A549 treated with AZD2906 at 1 μM for 4 hours (cell line): ENCODE results near the gene OXCT1. TPM values are rescaled to one million over a fixed set of nuclear protein-coding genes. Genes with fewer than 3 reads are reported as not detected.

Experiments
- total RNA-seq: library from RNA; stranded (reverse); fragments of 200-300 nt; extraction: Qiagen RNA extraction; gene quantifications from 5 replicates; pipeline ENCODE4 v1.2.3, GENCODE V29; 2022

The OXCT1 gene
- total RNA-seq, result 2.6 to 3.2 TPM (median 2.7 TPM) in 5 replicates

GRCh38 chr5:41869724-41870626, at the start of gene OXCT1:
Gene OXCT1, minus strand, starts transcription at chr5:41870425. Its CDS starts 67 bp downstream, at chr5:41870358.

GRCh38 chr5:41903892-41904799, 33.9 kb upstream of the OXCT1 start, which contains the start of gene RIMOC1:
Gene RIMOC1, plus strand, starts transcription at chr5:41904344. Its CDS starts 24 bp downstream, at chr5:41904368.

Other genes with a start within 250 kb of the OXCT1 start
- gene RIMOC1, start 33.9 kb upstream of the OXCT1 start, total RNA-seq, result 9.0 to 11.9 TPM (median 10.3 TPM) in 5 replicates
- 6.1 to 7.7 TPM (median 7.1 TPM) in 5 replicates for gene FBXO4, start 54.9 kb upstream of the OXCT1 start, total RNA-seq